Activated B cell treated with CpG ODN at 0.5 μM for 24 hours (primary cell): ENCODE data around the gene FOXN1. TPM values are rescaled to one million over a fixed set of nuclear protein-coding genes. Genes with fewer than 3 reads are reported as not detected.
A peak's percentile ranks its signal among the peaks of the same experiment; 100 is the strongest.

Experiments used
- ATAC-seq: fragments of 200-7000 bp; cut with Tn5 transposase; one replicate; pipeline ENCODE4 v1.10.0; 2021; ENCODE audit warnings: low read depth, mild to moderate bottlenecking, moderate library complexity
- CTCF ChIA-PET: fragments of 350-600 bp; sonication (Branson Sonifier 250); formaldehyde crosslinking; loops from one replicate; lab custom pipeline; 2021; ENCODE audit warnings: antibody characterized with exemption; lab: Charles Lee
- POLR2A ChIA-PET: fragments of 350-600 bp; sonication (Branson Sonifier 250); formaldehyde crosslinking; loops from one replicate; lab custom pipeline; 2021; ENCODE audit warnings: antibody characterized with exemption; lab: Charles Lee
- DNase-seq: peaks from one replicate; pipeline ENCODE4 v3.0.0; 2022
- H3K27ac Mint-ChIP-seq: one replicate; pipeline ENCODE4 v1.8.0; 2020; ENCODE audit warnings: mixed read lengths
- H3K27me3 Mint-ChIP-seq: one replicate; pipeline ENCODE4 v1.8.0; 2021; ENCODE audit warnings: mixed read lengths
- H3K36me3 Mint-ChIP-seq: one replicate; pipeline ENCODE4 v1.8.0; 2021; ENCODE audit warnings: low read depth, mixed read lengths
- H3K4me1 Mint-ChIP-seq: one replicate; pipeline ENCODE4 v1.8.0; 2021; ENCODE audit warnings: mixed read lengths
- H3K4me3 Mint-ChIP-seq: one replicate; pipeline ENCODE4 v1.8.0; 2020; ENCODE audit warnings: mild to moderate bottlenecking, mixed read lengths
- H3K9me3 Mint-ChIP-seq: one replicate; pipeline ENCODE4 v1.8.0; 2020; ENCODE audit warnings: mixed read lengths
- CTCF ChIP-seq: fragments of 200-600 bp; IDR thresholded peaks from one replicate; pipeline ENCODE4 v1.8.0; 2022; ENCODE audit warnings: antibody characterized with exemption, mild to moderate bottlenecking
- intact Hi-C: fragments of 100-400 bp; cut with micrococcal nuclease; formaldehyde crosslinking; loops from one replicate; pipeline ENCODE4 v1.15.1; 2024
- total RNA-seq: library from RNA; stranded (reverse); gene quantifications from 2 replicates; pipeline ENCODE4 v1.2.3, GENCODE V29; 2022

FOXN1 gene
- total RNA-seq, 1 donor from 2014 or later, result not detected

- H3K36me3 Mint-ChIP-seq, result no peaks in the 10 kb centered on the region
- no peaks in the 10 kb centered on the region for H3K9me3 Mint-ChIP-seq
- H3K4me1 Mint-ChIP-seq, result peaks cover 5% of the 10 kb centered on the region
- peaks cover 10% of the 10 kb centered on the region for H3K27me3 Mint-ChIP-seq
- no peak for TF ChIP-seq CTCF
- ATAC-seq (no peak), DNase-seq (no peak)
- H3K27ac Mint-ChIP-seq, result no peak overlapping the region
- H3K4me3 Mint-ChIP-seq, result no peak overlapping the region
- intact Hi-C loops, result no loop called here
- POLR2A ChIA-PET, result no interaction called here
- CTCF ChIA-PET, result no interaction called here
Measured at GRCh38 chr17:28513476-28513875, 7.3 kb downstream of the FOXN1 start.

- TF ChIP-seq CTCF, result no peak
- intact Hi-C loops, result no loop called here
- H3K4me3 Mint-ChIP-seq, result no peak overlapping the region
- ChIA-PET CTCF (no interaction called here), POLR2A (no interaction called here)
- H3K9me3 Mint-ChIP-seq, result no peaks in the 10 kb centered on the region
- peaks cover 4% of the 10 kb centered on the region for H3K27me3 Mint-ChIP-seq
- DNase-seq, result no peak
- no peak for ATAC-seq
- no peak overlapping the region for H3K27ac Mint-ChIP-seq
- no peaks in the 10 kb centered on the region for H3K36me3 Mint-ChIP-seq
- peaks cover 9% of the 10 kb centered on the region for H3K4me1 Mint-ChIP-seq
Measured at GRCh38 chr17:28514561-28515002, 8.4 kb downstream of the FOXN1 start.

GRCh38 chr17:28515518-28515917 is 9.4 kb downstream of the FOXN1 start:
- ChIA-PET POLR2A (no interaction called here), CTCF (no interaction called here)
- intact Hi-C loops, result no loop called here
- no peak overlapping the region for H3K4me3 Mint-ChIP-seq
- no peaks in the 10 kb centered on the region for H3K27me3 Mint-ChIP-seq
- no peak for ATAC-seq
- H3K36me3 Mint-ChIP-seq, result no peaks in the 10 kb centered on the region
- H3K9me3 Mint-ChIP-seq, result no peaks in the 10 kb centered on the region
- no peak for DNase-seq
- no peak for TF ChIP-seq CTCF
- H3K27ac Mint-ChIP-seq, result no peak overlapping the region
- peaks cover 9% of the 10 kb centered on the region for H3K4me1 Mint-ChIP-seq

GRCh38 chr17:28518132-28518531 is 12.0 kb downstream of the FOXN1 start:
- no peaks in the 10 kb centered on the region for H3K27me3 Mint-ChIP-seq
- H3K36me3 Mint-ChIP-seq, result no peaks in the 10 kb centered on the region
- no peak overlapping the region for H3K4me3 Mint-ChIP-seq
- ChIA-PET CTCF (no interaction called here), POLR2A (no interaction called here)
- H3K27ac Mint-ChIP-seq, result peak overlapping the region; percentile 0
- DNase-seq, result no peak
- peak; percentile 84 for ATAC-seq
- H3K4me1 Mint-ChIP-seq, result peaks cover 9% of the 10 kb centered on the region
- intact Hi-C loops, result loop anchor here (2.0 kb wide), 1 partner anchor 17 kb away; no protein-coding TSS in a partner anchor
- TF ChIP-seq CTCF, result no peak
- no peaks in the 10 kb centered on the region for H3K9me3 Mint-ChIP-seq

- H3K27me3 Mint-ChIP-seq, result no peaks in the 10 kb centered on the region
- POLR2A ChIA-PET, result no interaction called here
- H3K27ac Mint-ChIP-seq, result no peak overlapping the region
Measured at GRCh38 chr17:28518578-28518977, 12.4 kb downstream of the FOXN1 start.

More at GRCh38 chr17:28518578-28518977, 12.4 kb downstream of the FOXN1 start:
- intact Hi-C loops, result loop anchor here (2.0 kb wide), 1 partner anchor 18 kb away; no protein-coding TSS in a partner anchor
- H3K4me1 Mint-ChIP-seq, result peaks cover 9% of the 10 kb centered on the region
- H3K36me3 Mint-ChIP-seq, result no peaks in the 10 kb centered on the region
- TF ChIP-seq CTCF, result no peak
- DNase-seq (no peak), ATAC-seq (no peak)
- CTCF ChIA-PET, result no interaction called here
- no peak overlapping the region for H3K4me3 Mint-ChIP-seq
- no peaks in the 10 kb centered on the region for H3K9me3 Mint-ChIP-seq
